Activated CD8-positive, alpha-beta memory T cell treated with anti-CD3 and anti-CD28 coated beads, Interleukin-2, amount 10 ng/mL, durations not matched to agents 7 days and 5 days (primary cell): ENCODE data around the gene PTGS2. TPM values are rescaled to one million over a fixed set of nuclear protein-coding genes. Genes with fewer than 3 reads are reported as not detected.

Experiments used
- ATAC-seq: fragments of 150-1000 bp; cut with Tn5 transposase; one replicate; pipeline ENCODE4 v1.10.0; 2021; ENCODE audit warnings: moderate library complexity
- CTCF ChIA-PET: fragments of 350-600 bp; sonication (Branson Sonifier 250); formaldehyde crosslinking; loops from one replicate; lab custom pipeline; 2021; ENCODE audit warnings: antibody characterized with exemption; lab: Charles Lee
- DNase-seq: peaks from one replicate; pipeline ENCODE4 v3.0.0-alpha.2; 2020
- H3K27ac Mint-ChIP-seq: one replicate; pipeline ENCODE4 v1.8.0; 2021; ENCODE audit warnings: mild to moderate bottlenecking, mixed read lengths
- H3K27me3 Mint-ChIP-seq: one replicate; pipeline ENCODE4 v1.8.0; 2021; ENCODE audit warnings: mixed read lengths
- H3K36me3 Mint-ChIP-seq: one replicate; pipeline ENCODE4 v1.8.0; 2021; ENCODE audit warnings: mild to moderate bottlenecking, mixed read lengths
- H3K4me1 Mint-ChIP-seq: one replicate; pipeline ENCODE4 v1.8.0; 2021; ENCODE audit warnings: mixed read lengths
- H3K4me3 Mint-ChIP-seq: one replicate; pipeline ENCODE4 v1.8.0; 2021; ENCODE audit warnings: mild to moderate bottlenecking, moderate library complexity, mixed read lengths
- H3K9me3 Mint-ChIP-seq: one replicate; pipeline ENCODE4 v1.8.0; 2022; ENCODE audit warnings: low read depth, mixed read lengths
- total RNA-seq, 2 experiments: library from RNA; stranded (reverse); gene quantifications; one replicate each; pipeline ENCODE4 v1.2.3, GENCODE V29; 2021

PTGS2 gene
- 1 to 10 TPM in 1 of 2 experiments, not detected in 1; 2.2 TPM for total RNA-seq

DNA sequence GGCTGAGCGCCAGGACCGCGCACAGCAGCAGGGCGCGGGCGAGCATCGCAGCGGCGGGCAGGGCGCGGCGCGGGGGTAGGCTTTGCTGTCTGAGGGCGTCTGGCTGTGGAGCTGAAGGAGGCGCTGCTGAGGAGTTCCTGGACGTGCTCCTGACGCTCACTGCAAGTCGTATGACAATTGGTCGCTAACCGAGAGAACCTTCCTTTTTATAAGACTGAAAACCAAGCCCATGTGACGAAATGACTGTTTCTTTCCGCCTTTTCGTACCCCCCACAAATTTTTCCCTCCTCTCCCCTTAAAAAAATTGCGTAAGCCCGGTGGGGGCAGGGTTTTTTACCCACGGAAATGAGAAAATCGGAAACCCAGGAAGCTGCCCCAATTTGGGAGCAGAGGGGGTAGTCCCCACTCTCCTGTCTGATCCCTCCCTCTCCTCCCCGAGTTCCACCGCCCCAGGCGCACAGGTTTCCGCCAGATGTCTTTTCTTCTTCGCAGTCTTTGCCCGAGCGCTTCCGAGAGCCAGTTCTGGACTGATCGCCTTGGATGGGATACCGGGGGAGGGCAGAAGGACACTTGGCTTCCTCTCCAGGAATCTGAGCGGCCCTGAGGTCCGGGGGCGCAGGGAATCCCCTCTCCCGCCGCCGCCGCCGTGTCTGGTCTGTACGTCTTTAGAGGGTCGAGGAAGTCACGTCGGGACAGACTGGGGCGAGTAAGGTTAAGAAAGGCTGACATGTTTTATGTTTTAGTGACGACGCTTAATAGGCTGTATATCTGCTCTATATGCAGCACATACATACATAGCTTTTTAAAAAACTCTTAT, at the start of gene PTGS2:
PTGS2 (minus strand) TSS at position 179 of the 817 bp plus-strand sequence; CDS start at position 46, 133 bp downstream.
- H3K4me1 Mint-ChIP-seq, result peaks cover 8% of the 10 kb centered on the region
- no peak within 1 kb of the TSS for H3K27ac Mint-ChIP-seq
- no peaks in the 10 kb centered on the region for H3K9me3 Mint-ChIP-seq
- H3K36me3 Mint-ChIP-seq, result no peaks in the 10 kb centered on the region
- peak within 1 kb of the TSS; percentile 73 for H3K4me3 Mint-ChIP-seq
- CTCF ChIA-PET, result interaction anchor here (0.8 to 2.1 kb wide), 3 partner anchors 54 to 75 kb away, joined by 3 to 6 read pairs (median 4); no protein-coding TSS in a partner anchor
- peaks cover 63% of the 10 kb centered on the region for H3K27me3 Mint-ChIP-seq
- peak; percentile 63 for DNase-seq
- ATAC-seq, result peak; percentile 96

DNA sequence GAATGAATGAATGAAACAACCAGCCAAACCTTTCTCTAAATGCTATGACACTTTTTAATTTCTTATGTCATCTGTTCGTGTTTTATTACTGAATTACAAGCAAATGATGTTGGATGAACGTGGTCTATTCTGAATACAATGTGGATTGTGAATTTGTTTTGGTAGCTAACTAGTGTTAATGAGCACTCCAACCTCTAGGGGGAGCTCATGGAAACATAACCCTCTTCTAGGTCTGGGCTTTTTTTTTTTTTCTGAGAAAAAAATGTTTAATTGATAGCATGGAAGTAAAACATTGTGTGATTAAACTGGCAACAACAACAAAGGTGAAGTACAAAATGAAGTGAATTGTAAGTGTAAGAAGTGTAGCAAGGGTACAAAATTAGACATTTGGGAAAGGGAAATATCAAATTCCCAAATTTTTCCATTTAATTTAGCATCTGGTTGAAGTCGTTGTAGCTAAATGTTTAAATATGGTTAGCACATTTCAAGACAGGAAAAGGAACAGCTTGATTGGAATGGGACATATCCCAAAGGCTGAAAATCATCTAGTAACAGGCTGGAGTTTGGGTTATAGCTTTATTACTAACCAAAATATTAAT, 42.6 kb upstream of the PTGS2 start:
- H3K4me1 Mint-ChIP-seq, result no peaks in the 10 kb centered on the region
- H3K27me3 Mint-ChIP-seq, result peaks cover 8% of the 10 kb centered on the region
- H3K9me3 Mint-ChIP-seq, result peaks cover 2% of the 10 kb centered on the region
- ATAC-seq (no peak), DNase-seq (no peak)
- no peaks in the 10 kb centered on the region for H3K36me3 Mint-ChIP-seq
- no peak overlapping the region for H3K4me3 Mint-ChIP-seq
- CTCF ChIA-PET, result interaction anchor here (0.9 to 1.8 kb wide), 6 partner anchors 10 to 263 kb away, joined by 3 to 6 read pairs (median 3); no protein-coding TSS in a partner anchor
- no peak overlapping the region for H3K27ac Mint-ChIP-seq

DNA sequence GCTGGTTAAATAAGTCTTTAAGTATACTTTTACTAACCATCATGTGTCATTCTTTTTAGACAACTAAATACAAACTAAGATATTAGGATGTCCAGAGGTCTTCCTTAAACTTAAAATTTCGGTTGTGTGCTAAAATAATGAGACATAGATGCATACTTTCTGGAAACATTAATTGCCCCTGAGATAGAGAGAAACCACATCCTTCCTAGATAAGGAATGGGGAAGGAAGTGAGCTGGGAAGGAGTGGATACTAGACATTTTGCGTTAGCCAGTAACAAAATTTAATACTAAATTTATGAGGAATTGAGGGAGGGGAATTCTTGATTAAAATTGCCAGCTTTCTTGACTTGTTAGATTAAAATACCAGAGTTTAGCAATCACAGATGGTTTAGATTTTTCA, 37.1 kb upstream of the PTGS2 start:
- Mint-ChIP-seq H3K4me1 (no peaks in the 10 kb centered on the region), H3K36me3 (no peaks in the 10 kb centered on the region), H3K9me3 (no peaks in the 10 kb centered on the region), H3K27ac (no peak overlapping the region), H3K4me3 (no peak overlapping the region), H3K27me3 (peaks cover 16% of the 10 kb centered on the region)
- no peak for DNase-seq
- CTCF ChIA-PET, result interaction anchor here (1.4 kb wide), 1 partner anchor 12 kb away, joined by 3 read pairs; no protein-coding TSS in a partner anchor
- ATAC-seq, result no peak

DNA sequence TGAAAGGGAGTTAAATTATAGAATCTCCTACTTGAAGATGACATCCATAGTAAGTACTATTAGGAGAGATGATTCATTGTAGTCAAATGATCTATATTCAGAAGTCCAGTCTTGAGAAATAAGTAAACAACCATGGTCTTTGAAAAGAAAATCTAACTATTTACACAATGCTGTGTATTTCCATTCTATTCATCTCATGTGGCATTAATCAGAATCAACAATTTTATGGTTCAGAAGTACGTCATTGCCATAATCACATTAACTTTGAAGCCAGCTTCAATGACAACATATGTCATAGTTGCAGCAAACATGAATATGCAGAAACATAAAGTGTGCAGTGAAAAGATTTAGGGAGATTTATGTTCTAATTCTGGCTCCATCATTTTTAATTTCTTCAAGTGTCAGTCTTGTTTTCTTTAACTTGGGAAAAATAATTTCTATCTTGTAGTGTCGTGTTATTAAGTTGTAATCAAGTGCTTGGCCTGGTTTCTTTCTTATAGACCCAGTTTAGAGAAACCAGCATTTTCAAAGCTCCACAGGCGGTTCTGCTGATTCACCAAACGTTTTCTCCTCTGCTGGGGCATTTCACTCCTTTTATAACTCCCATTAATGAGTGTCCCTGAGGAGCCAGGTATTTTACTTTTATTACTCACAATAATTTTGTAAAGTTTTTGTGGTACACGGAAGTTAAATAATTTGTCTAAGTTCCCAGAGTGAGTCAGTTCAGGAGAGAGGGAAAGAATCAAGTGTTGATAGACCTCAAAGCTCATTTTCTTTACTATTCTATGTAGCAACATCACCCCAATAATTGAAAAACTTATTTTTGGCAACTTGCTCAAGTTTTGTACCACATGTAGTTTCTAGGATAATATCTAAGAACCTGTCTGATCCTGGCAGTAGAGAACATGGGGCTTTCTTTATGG, 35.9 kb upstream of the PTGS2 start:
- Mint-ChIP-seq H3K4me1 (no peaks in the 10 kb centered on the region), H3K4me3 (no peak overlapping the region), H3K36me3 (no peaks in the 10 kb centered on the region), H3K27ac (no peak overlapping the region), H3K9me3 (no peaks in the 10 kb centered on the region), H3K27me3 (peaks cover 14% of the 10 kb centered on the region)
- CTCF ChIA-PET, result no interaction called here
- ATAC-seq (no peak), DNase-seq (no peak)

DNA sequence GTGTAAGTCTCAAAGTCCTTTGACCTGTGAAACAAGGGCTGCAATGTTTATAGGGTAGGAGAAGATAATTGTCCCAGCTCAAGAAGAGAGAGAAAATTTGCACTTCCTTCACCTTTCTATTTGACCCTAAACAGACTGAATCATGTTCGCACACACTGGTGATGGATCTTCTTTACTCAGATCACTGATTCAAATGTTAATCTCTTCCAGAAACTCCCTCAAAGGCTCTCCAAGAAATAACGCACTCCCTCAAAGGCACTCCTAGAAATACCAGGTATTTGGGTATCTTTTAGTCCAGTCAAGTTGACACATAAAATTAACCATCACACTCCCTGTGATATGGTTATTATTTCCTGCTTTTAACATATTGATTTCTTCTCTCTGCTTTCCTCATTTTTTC, 30.5 kb upstream of the PTGS2 start:
- H3K27me3 Mint-ChIP-seq, result peaks cover 6% of the 10 kb centered on the region
- no peaks in the 10 kb centered on the region for H3K9me3 Mint-ChIP-seq
- ATAC-seq, result no peak
- H3K4me1 Mint-ChIP-seq, result no peaks in the 10 kb centered on the region
- H3K4me3 Mint-ChIP-seq, result no peak overlapping the region
- no peak for DNase-seq
- H3K27ac Mint-ChIP-seq, result no peak overlapping the region
- no peaks in the 10 kb centered on the region for H3K36me3 Mint-ChIP-seq
- CTCF ChIA-PET, result no interaction called here

DNA sequence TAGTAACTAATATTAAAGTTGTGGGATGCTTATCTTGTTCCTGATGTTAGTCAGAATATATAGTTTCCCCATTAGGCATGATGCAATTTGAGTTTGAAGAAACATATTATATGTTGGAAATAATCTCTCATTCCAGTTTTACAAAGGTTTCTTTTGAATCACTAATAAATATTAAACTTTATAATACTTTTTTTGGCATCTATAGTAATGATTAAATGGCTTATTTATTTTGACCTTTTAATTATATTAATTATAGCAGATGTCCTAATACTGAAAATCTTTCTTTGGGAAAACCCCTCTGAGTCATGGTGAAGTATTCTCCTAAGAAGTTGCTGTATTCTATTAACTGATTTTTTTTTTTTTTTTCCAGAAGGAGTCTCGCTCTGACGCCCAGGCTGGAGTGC, 28.5 kb upstream of the PTGS2 start:
- H3K4me1 Mint-ChIP-seq, result no peaks in the 10 kb centered on the region
- H3K9me3 Mint-ChIP-seq, result no peaks in the 10 kb centered on the region
- no peak overlapping the region for H3K27ac Mint-ChIP-seq
- CTCF ChIA-PET, result no interaction called here
- H3K4me3 Mint-ChIP-seq, result no peak overlapping the region
- ATAC-seq (no peak), DNase-seq (no peak)
- H3K27me3 Mint-ChIP-seq, result peaks cover 3% of the 10 kb centered on the region
- H3K36me3 Mint-ChIP-seq, result no peaks in the 10 kb centered on the region

DNA sequence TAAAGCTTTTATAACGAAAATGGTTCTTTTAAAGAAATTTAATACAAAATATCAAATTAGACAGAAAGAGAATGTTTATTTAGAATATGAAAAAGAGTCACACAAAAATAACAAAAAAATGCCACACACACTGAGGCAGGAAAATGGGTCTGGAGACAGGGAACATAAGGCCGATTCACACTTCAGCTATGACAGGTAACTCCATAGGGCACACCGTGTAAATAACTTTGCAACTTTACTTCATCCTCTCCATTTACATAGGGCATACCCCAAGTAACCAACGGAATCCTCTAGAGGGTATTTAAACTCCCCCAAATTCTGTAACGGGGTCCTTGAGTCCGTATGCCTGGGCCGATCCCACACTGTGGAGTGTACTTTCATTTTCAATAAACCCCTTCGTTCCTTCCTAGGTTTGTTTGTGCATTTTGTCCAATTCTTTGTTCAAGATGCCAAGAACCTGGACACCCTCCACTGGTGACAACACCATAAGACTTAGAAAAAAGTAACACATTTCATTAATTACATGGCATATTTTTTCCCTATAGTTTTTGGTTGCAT, 23.1 kb upstream of the PTGS2 start:
- Mint-ChIP-seq H3K27me3 (peaks cover 2% of the 10 kb centered on the region), H3K4me1 (peaks cover 2% of the 10 kb centered on the region), H3K27ac (no peak overlapping the region), H3K36me3 (no peaks in the 10 kb centered on the region), H3K4me3 (no peak overlapping the region), H3K9me3 (no peaks in the 10 kb centered on the region)
- ATAC-seq (no peak), DNase-seq (no peak)
- CTCF ChIA-PET, result no interaction called here

DNA sequence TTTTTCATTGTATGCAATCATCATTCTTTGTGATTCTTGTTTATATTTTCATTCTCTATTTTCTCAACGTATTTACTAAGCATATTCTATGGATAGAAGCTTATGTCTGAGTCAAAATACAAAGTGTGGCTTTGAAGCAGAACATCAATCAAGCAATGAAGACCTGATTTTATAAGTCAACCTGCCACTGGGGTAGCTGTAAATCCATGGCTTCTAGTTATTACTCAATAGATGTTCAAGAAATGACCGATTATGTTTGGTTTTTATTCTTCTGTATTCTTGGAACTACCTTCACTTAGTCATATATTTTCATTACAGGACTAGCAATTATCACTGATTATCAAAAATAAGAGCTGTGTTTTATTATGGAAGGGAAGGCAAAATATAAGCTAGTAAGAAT, 20.5 kb upstream of the PTGS2 start:
- no peaks in the 10 kb centered on the region for H3K9me3 Mint-ChIP-seq
- peaks cover 2% of the 10 kb centered on the region for H3K4me1 Mint-ChIP-seq
- DNase-seq (no peak), ATAC-seq (no peak)
- H3K27me3 Mint-ChIP-seq, result peaks cover 2% of the 10 kb centered on the region
- no peak overlapping the region for H3K27ac Mint-ChIP-seq
- CTCF ChIA-PET, result no interaction called here
- no peaks in the 10 kb centered on the region for H3K36me3 Mint-ChIP-seq
- H3K4me3 Mint-ChIP-seq, result no peak overlapping the region

DNA sequence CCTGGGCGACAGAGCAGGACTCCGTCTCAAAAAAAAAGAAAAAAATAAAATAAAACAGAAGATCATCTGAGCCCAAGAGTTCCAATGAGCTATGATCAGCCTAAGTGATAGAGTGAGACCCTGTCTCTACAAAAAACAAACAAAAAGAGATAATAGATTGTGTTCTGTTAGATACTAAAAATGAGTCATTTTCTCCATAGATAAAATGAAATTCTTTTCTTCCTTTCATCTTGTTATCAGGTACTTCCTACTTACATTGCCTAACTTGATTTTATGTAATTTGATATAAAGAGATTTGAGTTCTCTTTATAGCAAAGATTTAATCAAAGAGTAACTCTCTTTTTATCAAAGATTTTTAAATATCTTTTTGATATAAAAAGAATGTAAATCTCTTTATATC, 19.3 kb upstream of the PTGS2 start:
- DNase-seq, result no peak
- Mint-ChIP-seq H3K9me3 (no peaks in the 10 kb centered on the region), H3K27ac (no peak overlapping the region), H3K4me3 (no peak overlapping the region), H3K4me1 (peaks cover 2% of the 10 kb centered on the region), H3K36me3 (no peaks in the 10 kb centered on the region), H3K27me3 (peaks cover 2% of the 10 kb centered on the region)
- CTCF ChIA-PET, result no interaction called here
- no peak for ATAC-seq

DNA sequence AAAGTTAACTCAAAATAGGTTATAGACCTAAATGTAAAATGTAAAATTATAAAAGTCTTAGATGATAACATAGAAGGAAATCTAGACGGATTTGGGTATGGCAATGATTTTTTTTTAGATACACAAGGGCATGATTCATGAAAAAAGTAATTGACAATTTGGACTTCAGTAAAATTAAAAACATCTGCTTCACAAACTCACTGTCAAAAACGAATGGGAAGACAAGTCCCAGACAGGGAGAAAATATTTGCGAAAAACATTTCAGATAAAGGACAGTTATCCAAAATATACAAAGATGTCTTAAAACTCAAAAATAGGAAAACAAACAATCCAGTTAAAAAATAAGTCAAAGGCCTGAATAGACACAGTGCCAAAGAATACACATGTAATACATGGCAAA, 9.7 kb upstream of the PTGS2 start:
- Mint-ChIP-seq H3K4me1 (no peaks in the 10 kb centered on the region), H3K27me3 (peaks cover 13% of the 10 kb centered on the region), H3K9me3 (no peaks in the 10 kb centered on the region), H3K36me3 (no peaks in the 10 kb centered on the region), H3K27ac (no peak overlapping the region), H3K4me3 (no peak overlapping the region)
- ATAC-seq, result no peak
- no peak for DNase-seq
- CTCF ChIA-PET, result no interaction called here

DNA sequence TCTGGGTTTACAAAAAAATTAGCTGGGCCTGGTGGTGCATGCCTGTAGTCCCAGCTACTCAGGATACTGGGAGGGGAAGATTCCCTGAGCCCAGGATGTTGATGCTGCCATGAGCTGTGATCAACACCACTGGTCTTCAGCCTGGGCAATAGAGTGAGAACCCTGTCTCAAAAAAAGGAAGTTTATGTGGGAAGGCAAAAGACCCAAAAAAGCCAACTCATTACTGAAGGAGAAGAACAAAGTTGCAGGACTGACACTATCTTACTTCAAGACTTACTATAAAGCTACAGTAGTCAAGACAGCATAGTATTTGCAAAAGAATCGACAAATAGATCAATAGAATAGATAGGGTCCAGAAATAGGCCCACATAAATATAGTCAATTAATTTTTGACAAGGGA, 9.2 kb upstream of the PTGS2 start:
- ATAC-seq (no peak), DNase-seq (no peak)
- no peaks in the 10 kb centered on the region for H3K9me3 Mint-ChIP-seq
- H3K4me3 Mint-ChIP-seq, result no peak overlapping the region
- no peaks in the 10 kb centered on the region for H3K36me3 Mint-ChIP-seq
- peaks cover 15% of the 10 kb centered on the region for H3K27me3 Mint-ChIP-seq
- CTCF ChIA-PET, result no interaction called here
- H3K27ac Mint-ChIP-seq, result no peak overlapping the region
- no peaks in the 10 kb centered on the region for H3K4me1 Mint-ChIP-seq

DNA sequence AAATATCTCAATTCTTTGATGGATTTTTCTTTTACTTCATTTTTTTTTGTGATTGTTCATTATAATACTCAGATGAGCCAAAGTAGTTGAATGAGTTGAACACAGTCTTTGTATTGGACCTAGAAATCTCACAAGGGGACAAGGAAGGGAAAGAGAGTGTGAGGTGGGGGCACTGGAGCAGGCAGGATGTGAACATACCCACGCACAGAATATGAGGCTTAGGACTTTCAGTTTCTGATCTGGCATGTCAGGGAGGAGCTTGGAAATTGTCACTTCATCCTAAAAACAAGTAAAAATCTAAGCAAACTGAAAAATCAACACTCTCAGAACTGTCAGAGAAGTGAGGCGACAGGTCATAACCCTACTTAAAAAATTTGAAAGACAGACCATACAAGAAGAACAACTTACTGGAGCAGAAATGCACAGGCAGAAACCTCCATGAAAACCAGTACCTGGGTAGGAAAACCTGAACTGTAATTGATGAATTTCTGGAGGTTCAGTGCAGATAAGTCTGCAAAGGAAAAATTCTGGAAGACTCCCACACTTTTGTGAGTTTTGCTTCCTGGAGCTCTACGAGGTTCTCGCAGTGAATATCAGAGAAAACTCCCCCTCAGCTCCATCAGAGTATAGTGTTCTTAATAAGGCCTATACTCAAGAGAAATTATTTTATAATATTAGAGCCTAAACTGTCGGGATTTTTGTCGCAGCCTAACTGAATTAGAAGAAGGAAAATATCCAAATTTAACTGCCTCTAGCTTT, 3.6 kb upstream of the PTGS2 start:
- DNase-seq (no peak), ATAC-seq (no peak)
- H3K9me3 Mint-ChIP-seq, result no peaks in the 10 kb centered on the region
- H3K27ac Mint-ChIP-seq, result no peak overlapping the region
- CTCF ChIA-PET, result no interaction called here
- H3K27me3 Mint-ChIP-seq, result peaks cover 58% of the 10 kb centered on the region
- no peaks in the 10 kb centered on the region for H3K36me3 Mint-ChIP-seq
- H3K4me3 Mint-ChIP-seq, result no peak overlapping the region
- H3K4me1 Mint-ChIP-seq, result peaks cover 8% of the 10 kb centered on the region
